ENCODE data around the gene PSMC6.

- TF ChIP-seq ZNF8 (CRISPR knock-in tag; IDR thresholded peaks at IDR 0.05), result no peak
- no peak for TF ChIP-seq PATZ1 (CRISPR knock-in tag; IDR thresholded peaks at IDR 0.05; ENCODE audit: borderline replicate concordance)
- TF ChIP-seq ZFP3 (CRISPR knock-in tag; IDR thresholded peaks at IDR 0.05), result no peak
- TF ChIP-seq ZC3H10 (CRISPR knock-in tag; IDR thresholded peaks at IDR 0.05), result no peak
- TF ChIP-seq GLIS3 (CRISPR knock-in tag; IDR thresholded peaks at IDR 0.05), result no peak
- no peak for TF ChIP-seq CSDC2 (CRISPR knock-in tag; IDR thresholded peaks at IDR 0.05)
- TF ChIP-seq ESRRG (CRISPR knock-in tag; IDR thresholded peaks at IDR 0.05), result no peak
- TF ChIP-seq TOX (CRISPR knock-in tag; IDR thresholded peaks at IDR 0.05; ENCODE audit: borderline replicate concordance), result no peak
- TF ChIP-seq ZNF565 (CRISPR knock-in tag; conservative IDR thresholded peaks at IDR 0.05; ENCODE audit: low read depth), result no peak
- TF ChIP-seq CSRNP3 (CRISPR knock-in tag; IDR thresholded peaks at IDR 0.05), result no peak
- no peak for TF ChIP-seq TCF4 (CRISPR knock-in tag; IDR thresholded peaks at IDR 0.05; ENCODE audit: borderline replicate concordance)
- no peak for TF ChIP-seq RARB (CRISPR knock-in tag; IDR thresholded peaks at IDR 0.05)
- no peak for TF ChIP-seq ZFP30 (CRISPR knock-in tag; IDR thresholded peaks at IDR 0.05)
- no peak for TF ChIP-seq ARNTL (CRISPR knock-in tag; IDR thresholded peaks at IDR 0.05; ENCODE audit: borderline replicate concordance, low read depth)
Measured at GRCh38 chr14:52776816-52777215, 69.8 kb downstream of the PSMC6 start.
